ENCODE results near the gene AIG1. TPM values are rescaled to one million over a fixed set of nuclear protein-coding genes. Genes with fewer than 3 reads are reported as not detected.

AIG1 gene
- total and polyA plus RNA-seq, 2 of the 4 experiments (the other 2 are of a cell fraction), result 21.3 to 27.1 TPM

- in situ Hi-C loops (cut with MboI; ENCODE audit: low sequenced_read_pairs) (loop anchor here (5.0 kb wide), 1 partner anchor 333 kb away; no protein-coding TSS in a partner anchor), intact Hi-C loops (cut with micrococcal nuclease) (loop anchor here (2.0 to 5.0 kb wide), 2 partner anchors 78 to 546 kb away; partner anchors contain the start of gene HIVEP2), dilution Hi-C loops (cut with HindIII; ENCODE audit: low sequenced_read_pairs, unreplicated experiment) (no loop called here)
- CTCF ChIA-PET, result no interaction called here
- Histone ChIP-seq H3K79me1 (ENCODE audit: low read depth in 1 of 2, low read length in 2 of 2) (no peaks in the 10 kb centered on the region), H3K27me3 (ENCODE audit: control insufficient read depth, insufficient read depth, low read length) (no peaks in the 10 kb centered on the region), H2BK20ac (ENCODE audit: low read depth, low read length) (no peak overlapping the region), H3K56ac (ENCODE audit: extremely low read depth, insufficient read depth, low read length) (no peak overlapping the region), H3K4me2 (ENCODE audit: low read depth, low read length) (no peak overlapping the region), H3K36me3 (ENCODE audit: control insufficient read depth, insufficient read depth, low read length) (no peaks in the 10 kb centered on the region), H3K23ac (ENCODE audit: low read depth, low read length) (no peak overlapping the region), H3K18ac (ENCODE audit: low read depth, low read length) (no peak overlapping the region), H3K9ac (ENCODE audit: low read depth, low read length) (no peak overlapping the region), H2AK9ac (replicated peaks; ENCODE audit: low read depth, low read length, poor library complexity) (no peak overlapping the region), H2BK120ac (ENCODE audit: low read depth, low read length) (no peak overlapping the region), H2BK15ac (ENCODE audit: low read depth, low read length) (no peak overlapping the region), H4K20me1 (ENCODE audit: insufficient read depth, low read length) (no peaks in the 10 kb centered on the region), H3K27ac (ENCODE audit: insufficient read depth, low read length) (no peak overlapping the region), H3K4ac (ENCODE audit: low read depth, low read length) (no peak overlapping the region), H2AK5ac (ENCODE audit: low read depth, low read length) (no peak overlapping the region), H4K5ac (ENCODE audit: low read depth, low read length) (no peak overlapping the region), H3K4me3 (ENCODE audit: insufficient read depth, low read depth, low read length) (no peak overlapping the region), H2AFZ (replicated peaks; ENCODE audit: low read length, poor library complexity) (no peak overlapping the region), H2BK5ac (ENCODE audit: low read depth, low read length, poor library complexity, severe bottlenecking) (no peak overlapping the region), H3K9me3 (ENCODE audit: control insufficient read depth, insufficient read depth, low read length) (no peaks in the 10 kb centered on the region), H4K8ac (ENCODE audit: low read depth in 2 of 2, low read length in 2 of 2) (no peak overlapping the region), H3K9me1 (ENCODE audit: insufficient read depth, low read length) (no peaks in the 10 kb centered on the region), H3K4me1 (ENCODE audit: control insufficient read depth, insufficient read depth, low read length) (no peaks in the 10 kb centered on the region), H3K14ac (replicated peaks; ENCODE audit: low read depth, low read length) (no peak overlapping the region), H4K91ac (ENCODE audit: insufficient read depth, low read depth, low read length) (no peak overlapping the region)
- DNase-seq, result no peak
- no TSS peak for BruUV-seq (replicated peaks)
- POLR2A ChIA-PET (ENCODE audit: unreplicated experiment), result no interaction called here
- no peak for ATAC-seq (ENCODE audit: low read depth)
- TF ChIP-seq SMC3 (IDR thresholded peaks at IDR 0.05; ENCODE audit: low read depth, low read length), result no peak
- TF ChIP-seq NFE2L2 (IDR thresholded peaks at IDR 0.05; ENCODE audit: low read depth, low read length), result no peak
- TF ChIP-seq POLR2A (IDR thresholded peaks at IDR 0.05; ENCODE audit: low read depth, low read length), result no peak
- TF ChIP-seq ELK1 (IDR thresholded peaks at IDR 0.05; ENCODE audit: borderline replicate concordance, low read depth, low read length), result no peak
- no peak for TF ChIP-seq CEBPB (IDR thresholded peaks at IDR 0.05; ENCODE audit: low read depth, low read length)
- TF ChIP-seq CTCF (conservative IDR thresholded peaks at IDR 0.05; ENCODE audit: low read depth, low read length), result no peak
- no peak for TF ChIP-seq MXI1 (IDR thresholded peaks at IDR 0.05; ENCODE audit: borderline replicate concordance, low read depth, low read length)
- no peak for TF ChIP-seq BHLHE40 (IDR thresholded peaks at IDR 0.05; ENCODE audit: low read depth, low read length)
- TF ChIP-seq FOS (IDR thresholded peaks at IDR 0.05; ENCODE audit: low read depth, low read length), result no peak
These were observed 35.7 kb upstream of the AIG1 start for GRCh38 chr6:143024977-143025376.
